Calu3 (cell line): ENCODE results near the gene ATF1. TPM values are rescaled to one million over a fixed set of nuclear protein-coding genes. Genes with fewer than 3 reads are reported as not detected.

Experiments
- BruUV-seq: library from RNA; stranded (reverse); fragments of 400-500 nt; replicated peaks from 2 replicates; lab custom pipeline; 2021; lab: Mats Ljungman, UMichigan
- CTCF ChIA-PET: fragments of 300-600 bp; sonication (Branson Sonifier 250); formaldehyde crosslinking; loops from one replicate; lab custom pipeline; 2022; ENCODE audit warnings: antibody characterized with exemption; lab: Charles Lee
- DNase-seq: peaks from one replicate; pipeline ENCODE4 v3.0.0; 2022
- H3K27ac Mint-ChIP-seq: one replicate; pipeline ENCODE4 v1.8.0; 2022; ENCODE audit warnings: mixed read lengths; ENCODE audit not compliant: unreplicated experiment
- H3K27me3 Mint-ChIP-seq: one replicate; pipeline ENCODE4 v1.8.0; 2022; ENCODE audit warnings: mixed read lengths; ENCODE audit not compliant: unreplicated experiment
- H3K36me3 Mint-ChIP-seq: one replicate; pipeline ENCODE4 v1.8.0; 2022; ENCODE audit warnings: mild to moderate bottlenecking, moderate library complexity, mixed read lengths; ENCODE audit not compliant: insufficient read depth, unreplicated experiment
- H3K4me1 Mint-ChIP-seq: one replicate; pipeline ENCODE4 v1.8.0; 2022; ENCODE audit warnings: mild to moderate bottlenecking, low read depth, mixed read lengths; ENCODE audit not compliant: unreplicated experiment
- H3K4me3 Mint-ChIP-seq: one replicate; pipeline ENCODE4 v1.8.0; 2022; ENCODE audit warnings: mild to moderate bottlenecking, low read depth, moderate library complexity, mixed read lengths; ENCODE audit not compliant: unreplicated experiment
- H3K9me3 Mint-ChIP-seq: one replicate; pipeline ENCODE4 v1.8.0; 2022; ENCODE audit warnings: low read depth, mixed read lengths; ENCODE audit not compliant: unreplicated experiment
- CTCF ChIP-seq: fragments of 200-600 bp; IDR thresholded peaks from one replicate; pipeline ENCODE4 v1.8.0; 2022; ENCODE audit warnings: antibody characterized with exemption; ENCODE audit not compliant: unreplicated experiment
- intact Hi-C: fragments of 100-400 bp; cut with micrococcal nuclease; formaldehyde crosslinking; loops from one replicate; pipeline ENCODE4 v1.10.0; 2022; ENCODE audit not compliant: unreplicated experiment
- total RNA-seq: library from RNA; stranded (reverse); gene quantifications from 2 replicates; pipeline ENCODE4 v1.2.3, GENCODE V29; 2022

The ATF1 gene
- total RNA-seq, 1 experiment from 2014 or later: 22.9 TPM

DNA sequence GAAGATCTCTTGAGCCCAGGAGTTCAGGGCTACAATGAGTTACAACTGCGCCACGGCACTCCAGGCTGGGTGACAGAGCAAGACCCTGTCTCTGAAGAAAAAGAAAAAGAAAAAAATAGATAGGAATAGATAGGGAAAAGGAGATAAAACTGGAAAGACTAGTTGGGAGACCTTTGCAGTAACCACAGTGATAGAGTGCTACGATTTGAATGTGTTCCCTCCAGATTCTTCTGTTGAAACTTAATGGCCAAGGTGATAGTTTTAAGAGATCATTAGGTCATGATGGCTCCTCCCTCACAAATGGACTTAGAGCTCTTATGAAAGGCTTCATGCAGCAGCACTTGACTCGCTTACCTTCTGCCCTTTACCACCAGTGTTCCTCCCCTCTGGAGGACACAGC, 13.5 kb upstream of the ATF1 start:
- CTCF ChIA-PET: interaction anchor here (0.5 kb wide), 1 partner anchor 282 kb away, joined by 4 read pairs; no protein-coding TSS in a partner anchor
- H3K27me3 Mint-ChIP-seq: no peaks in the 10 kb centered on the region
- DNase-seq: no peak
- TF ChIP-seq CTCF: no peak
- intact Hi-C loops: no loop called here
- H3K36me3 Mint-ChIP-seq: peaks cover 5% of the 10 kb centered on the region
- no peak overlapping the region for H3K4me3 Mint-ChIP-seq
- no TSS peak for BruUV-seq
- H3K4me1 Mint-ChIP-seq: no peaks in the 10 kb centered on the region
- no peak overlapping the region for H3K27ac Mint-ChIP-seq
- H3K9me3 Mint-ChIP-seq: no peaks in the 10 kb centered on the region

DNA sequence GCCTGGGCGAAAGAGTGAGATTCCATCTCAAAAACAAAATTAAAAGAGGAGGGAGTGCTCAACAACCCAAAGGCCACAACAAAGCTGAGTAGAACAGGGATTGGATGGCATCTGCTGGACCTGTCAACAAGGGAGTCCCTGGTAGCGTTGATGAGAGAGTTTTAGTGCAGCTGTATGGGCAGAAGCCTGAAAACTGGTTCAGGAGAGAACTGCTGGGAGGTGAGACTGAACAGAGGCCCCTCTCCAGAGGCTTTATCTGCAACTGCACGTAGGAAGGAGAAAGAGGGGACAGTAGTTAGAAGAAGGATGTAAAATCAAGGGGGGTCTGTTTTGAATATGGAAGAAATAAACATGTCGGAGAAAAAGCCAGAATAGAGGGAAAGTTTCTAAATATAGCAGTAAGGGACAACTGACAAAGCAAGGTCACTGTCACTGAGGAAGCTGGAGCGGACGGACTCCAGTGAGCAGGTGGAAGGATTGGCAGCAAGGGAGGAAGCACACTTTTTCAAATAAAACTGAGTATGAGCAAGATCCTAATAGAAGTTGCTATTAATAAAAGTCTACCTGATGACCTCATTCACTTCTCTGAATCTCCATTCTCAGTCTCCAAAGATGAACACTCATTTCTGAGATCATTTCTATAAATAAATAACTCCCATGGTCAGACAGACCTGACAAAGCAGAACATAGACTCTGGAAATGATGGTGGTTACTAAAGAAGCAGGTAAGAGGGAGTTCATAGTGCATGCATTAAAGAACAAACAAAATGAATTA, 11.8 kb upstream of the ATF1 start:
- Mint-ChIP-seq H3K4me1 (no peaks in the 10 kb centered on the region), H3K9me3 (no peaks in the 10 kb centered on the region), H3K27ac (peak overlapping the region; percentile 10), H3K4me3 (no peak overlapping the region), H3K36me3 (peaks cover 5% of the 10 kb centered on the region), H3K27me3 (no peaks in the 10 kb centered on the region)
- TF ChIP-seq CTCF: no peak
- CTCF ChIA-PET: no interaction called here
- intact Hi-C loops: no loop called here
- no peak for DNase-seq
- BruUV-seq: no TSS peak

DNA sequence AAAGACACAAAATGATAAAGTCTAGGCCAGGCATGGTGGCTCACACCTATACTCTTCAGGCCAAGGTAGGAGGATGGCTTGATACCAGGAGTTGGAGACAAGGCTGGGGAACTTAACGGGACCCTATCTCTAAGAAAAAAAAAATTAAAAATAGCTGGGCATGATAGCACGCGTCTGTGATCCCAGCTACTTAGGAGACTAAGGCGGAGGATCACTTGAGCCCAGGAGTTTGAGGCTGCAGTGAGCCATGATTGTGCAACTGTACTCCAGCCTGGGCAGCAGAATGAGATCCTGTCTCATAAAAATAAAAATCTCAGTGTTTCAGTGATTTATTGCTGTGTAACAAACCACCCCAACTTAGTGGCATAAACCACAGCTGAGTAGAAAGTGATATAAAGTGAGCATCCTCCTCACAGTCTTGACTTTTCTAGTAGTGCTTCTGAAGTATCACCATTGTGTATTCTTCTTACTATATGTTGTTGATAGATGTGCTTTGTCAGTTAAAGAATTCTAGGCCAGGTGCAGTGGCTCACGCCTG, 10.6 kb upstream of the ATF1 start:
- Mint-ChIP-seq H3K4me3 (no peak overlapping the region), H3K36me3 (peaks cover 5% of the 10 kb centered on the region), H3K27ac (no peak overlapping the region), H3K27me3 (no peaks in the 10 kb centered on the region), H3K4me1 (no peaks in the 10 kb centered on the region), H3K9me3 (no peaks in the 10 kb centered on the region)
- no peak for DNase-seq
- BruUV-seq: no TSS peak
- CTCF ChIA-PET: no interaction called here
- intact Hi-C loops: no loop called here
- TF ChIP-seq CTCF: no peak

GRCh38 chr12:50764286-50765094, 589 bp downstream of the ATF1 start:
- Mint-ChIP-seq H3K4me1 (peaks cover 26% of the 10 kb centered on the region), H3K9me3 (no peaks in the 10 kb centered on the region), H3K4me3 (peak overlapping the region; percentile 83), H3K27me3 (no peaks in the 10 kb centered on the region), H3K36me3 (peaks cover 32% of the 10 kb centered on the region), H3K27ac (peak overlapping the region; percentile 88)
- BruUV-seq: no TSS peak
- CTCF ChIA-PET: interaction anchor here (0.6 to 1.7 kb wide), 13 partner anchors 9 to 369 kb away, joined by 3 to 10 read pairs (median 5); no protein-coding TSS in a partner anchor
- DNase-seq: peak; percentile 61
- intact Hi-C loops: no loop called here
- TF ChIP-seq CTCF: no peak
